ENCODE measurements around the gene DEDD. TPM values are rescaled to one million over a fixed set of nuclear protein-coding genes. Genes with fewer than 3 reads are reported as not detected.

The DEDD gene
- total and polyA plus RNA-seq, 2 donors from 2014 or later, result 23.2 to 37.2 TPM

DNA sequence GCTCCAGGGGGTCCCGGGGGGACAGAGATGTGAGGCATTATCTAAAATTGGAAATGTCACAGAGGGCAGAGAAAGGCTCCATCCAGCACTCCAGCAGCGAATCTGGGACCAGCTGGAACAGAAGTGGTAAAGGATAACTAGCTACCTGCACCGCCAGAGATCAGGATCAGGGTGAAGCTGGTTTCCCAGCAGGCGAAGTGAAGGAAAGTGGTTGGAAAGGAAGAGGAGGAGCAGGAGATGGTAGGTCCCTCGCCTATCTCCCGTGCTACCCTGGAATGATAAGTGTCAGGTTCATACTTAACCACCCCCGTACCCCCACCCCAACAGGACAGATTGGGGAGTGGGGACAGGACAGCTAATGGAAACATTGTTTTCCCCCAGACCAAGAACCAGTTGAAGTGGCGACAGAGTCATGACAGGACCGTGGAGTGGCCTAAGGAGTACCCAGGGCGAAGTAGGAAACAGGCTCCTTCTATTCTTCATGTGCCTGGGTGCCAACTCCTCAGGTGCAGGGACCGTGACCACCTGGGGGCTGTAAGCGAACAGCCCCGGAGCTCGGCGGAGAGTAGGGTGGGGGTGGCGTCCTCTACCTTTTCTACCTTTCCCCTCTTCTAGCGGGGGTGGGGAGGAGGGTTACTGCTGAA, 44.1 kb upstream of the DEDD start:
- FAIRE-seq (no peak), DNase-seq (peak in 1 of 5 donors; percentile 39)
- intact Hi-C loops (cut with DNase I), result no loop called here
- H3K27ac ChIP-seq (ENCODE audit: low read depth in 2 of 2, low read length in 2 of 2), result peak overlapping the region; percentile 95 to 96
- H3K4me1 ChIP-seq (ENCODE audit: control insufficient read depth in 2 of 3, insufficient read depth in 2 of 3, low read depth in 1 of 3, low read length in 3 of 3), result peaks cover 0 to 21% (median 12%) of the 10 kb centered on the region in 3 donors
- TF ChIP-seq, protein P1, sequence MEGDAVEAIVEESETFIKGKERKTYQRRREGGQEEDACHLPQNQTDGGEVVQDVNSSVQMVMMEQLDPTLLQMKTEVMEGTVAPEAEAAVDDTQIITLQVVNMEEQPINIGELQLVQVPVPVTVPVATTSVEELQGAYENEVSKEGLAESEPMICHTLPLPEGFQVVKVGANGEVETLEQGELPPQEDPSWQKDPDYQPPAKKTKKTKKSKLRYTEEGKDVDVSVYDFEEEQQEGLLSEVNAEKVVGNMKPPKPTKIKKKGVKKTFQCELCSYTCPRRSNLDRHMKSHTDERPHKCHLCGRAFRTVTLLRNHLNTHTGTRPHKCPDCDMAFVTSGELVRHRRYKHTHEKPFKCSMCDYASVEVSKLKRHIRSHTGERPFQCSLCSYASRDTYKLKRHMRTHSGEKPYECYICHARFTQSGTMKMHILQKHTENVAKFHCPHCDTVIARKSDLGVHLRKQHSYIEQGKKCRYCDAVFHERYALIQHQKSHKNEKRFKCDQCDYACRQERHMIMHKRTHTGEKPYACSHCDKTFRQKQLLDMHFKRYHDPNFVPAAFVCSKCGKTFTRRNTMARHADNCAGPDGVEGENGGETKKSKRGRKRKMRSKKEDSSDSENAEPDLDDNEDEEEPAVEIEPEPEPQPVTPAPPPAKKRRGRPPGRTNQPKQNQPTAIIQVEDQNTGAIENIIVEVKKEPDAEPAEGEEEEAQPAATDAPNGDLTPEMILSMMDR (IDR thresholded peaks at IDR 0.05; ENCODE audit: borderline replicate concordance, extremely low read depth, insufficient read depth), result no peak
- no peaks in the 10 kb centered on the region for H3K27me3 ChIP-seq (ENCODE audit: control insufficient read depth, insufficient read depth, low read length)
- peak overlapping the region; percentile 97 to 98 (median 98) for H3K4me3 ChIP-seq (ENCODE audit: low read length in 3 of 3)
- peak overlapping the region; percentile 97 to 99 (median 98) for H3K9ac ChIP-seq (ENCODE audit: low read length in 3 of 3)
- H3K9me3 ChIP-seq (ENCODE audit: control insufficient read depth in 2 of 3, insufficient read depth in 1 of 3, low read length in 3 of 3), result no peaks in the 10 kb centered on the region
- peaks cover 9 to 40% (median 15%) of the 10 kb centered on the region in 3 donors for H3K36me3 ChIP-seq (ENCODE audit: control insufficient read depth in 2 of 3, insufficient read depth in 3 of 3, low read length in 3 of 3)

DNA sequence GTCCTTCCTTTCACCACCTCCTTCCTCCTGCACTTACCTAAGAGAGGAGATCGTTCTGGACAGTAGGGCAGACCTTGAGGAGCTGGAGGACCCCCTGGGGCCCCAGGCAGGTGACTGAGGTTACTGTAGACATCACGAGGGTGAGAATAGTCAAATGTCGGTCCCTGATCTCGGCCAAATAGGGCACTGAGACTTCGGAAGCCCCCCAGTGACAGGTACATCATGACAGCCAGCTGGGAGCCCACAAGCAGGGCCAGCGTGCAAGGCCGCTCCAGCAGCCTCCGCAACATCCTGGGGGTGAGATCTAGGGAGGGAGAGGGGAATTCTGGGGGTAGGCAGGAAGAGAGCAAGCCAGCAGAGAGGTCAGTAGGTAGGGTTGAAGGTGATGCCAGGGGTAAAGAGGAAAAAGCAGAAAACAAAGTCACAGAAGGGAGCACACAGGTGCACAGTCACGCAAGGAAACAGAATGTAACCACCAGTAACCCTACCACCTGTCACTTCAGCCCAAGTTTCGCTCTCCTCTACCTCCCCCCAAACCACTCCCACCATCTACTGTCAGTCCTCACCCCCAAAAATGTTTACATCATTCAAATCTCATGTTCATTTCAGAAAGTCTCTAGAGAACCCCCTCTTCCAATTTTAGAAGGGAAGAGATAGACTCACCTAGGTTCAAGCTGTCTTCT, 43.4 kb upstream of the DEDD start:
- no peaks in the 10 kb centered on the region for H3K9me3 ChIP-seq (ENCODE audit: control insufficient read depth in 2 of 3, insufficient read depth in 1 of 3, low read length in 3 of 3)
- H3K27ac ChIP-seq (ENCODE audit: low read depth in 2 of 2, low read length in 2 of 2), result peak overlapping the region in 1 of 2 donors; percentile 40
- H3K9ac ChIP-seq (ENCODE audit: low read length in 3 of 3), result peak overlapping the region in 2 of 3 donors; percentile 97 to 98
- no peaks in the 10 kb centered on the region for H3K27me3 ChIP-seq (ENCODE audit: control insufficient read depth, insufficient read depth, low read length)
- DNase-seq (peak in 1 of 5 donors; percentile 62), FAIRE-seq (no peak)
- intact Hi-C loops (cut with DNase I), result no loop called here
- peak overlapping the region; percentile 1 to 98 (median 97) for H3K4me3 ChIP-seq (ENCODE audit: low read length in 3 of 3)
- H3K36me3 ChIP-seq (ENCODE audit: control insufficient read depth in 2 of 3, insufficient read depth in 3 of 3, low read length in 3 of 3), result peaks cover 9 to 46% (median 15%) of the 10 kb centered on the region in 3 donors
- TF ChIP-seq, protein P1 (IDR thresholded peaks at IDR 0.05; ENCODE audit: borderline replicate concordance, extremely low read depth, insufficient read depth), result no peak
- peaks cover 0 to 21% (median 12%) of the 10 kb centered on the region in 3 donors for H3K4me1 ChIP-seq (ENCODE audit: control insufficient read depth in 2 of 3, insufficient read depth in 2 of 3, low read depth in 1 of 3, low read length in 3 of 3)

DNA sequence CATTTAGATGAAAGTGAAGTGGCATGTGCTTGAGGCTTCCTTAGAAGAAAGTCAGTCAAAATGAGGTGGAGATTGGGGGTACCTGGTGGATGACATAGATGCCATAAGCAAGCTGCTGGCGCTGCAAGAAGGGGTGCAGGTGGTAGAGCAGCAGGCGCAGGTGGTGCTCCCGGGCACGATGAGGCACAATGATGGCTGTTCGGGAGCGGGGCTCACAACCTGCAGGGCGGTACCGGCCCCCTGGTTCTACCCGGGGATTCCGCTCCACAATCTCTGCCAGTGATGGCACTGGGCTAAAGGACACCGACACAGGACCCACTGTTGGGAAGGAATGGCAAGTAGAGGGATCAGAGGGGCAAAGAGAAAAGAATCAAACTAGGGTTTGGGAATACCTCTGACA, 42.4 kb upstream of the DEDD start:
- DNase-seq (peak in 1 of 5 donors; percentile 64), FAIRE-seq (no peak)
- intact Hi-C loops (cut with DNase I), result no loop called here
- no peaks in the 10 kb centered on the region for H3K27me3 ChIP-seq (ENCODE audit: control insufficient read depth, insufficient read depth, low read length)
- H3K9me3 ChIP-seq (ENCODE audit: control insufficient read depth in 2 of 3, insufficient read depth in 1 of 3, low read length in 3 of 3), result no peaks in the 10 kb centered on the region
- no peak overlapping the region for H3K4me3 ChIP-seq (ENCODE audit: low read length in 3 of 3)
- peaks cover 0 to 21% (median 12%) of the 10 kb centered on the region in 3 donors for H3K4me1 ChIP-seq (ENCODE audit: control insufficient read depth in 2 of 3, insufficient read depth in 2 of 3, low read depth in 1 of 3, low read length in 3 of 3)
- H3K9ac ChIP-seq (ENCODE audit: low read length in 3 of 3), result no peak overlapping the region
- H3K36me3 ChIP-seq (ENCODE audit: control insufficient read depth in 2 of 3, insufficient read depth in 3 of 3, low read length in 3 of 3), result peaks cover 11 to 52% (median 20%) of the 10 kb centered on the region in 3 donors
- TF ChIP-seq, protein P1 (IDR thresholded peaks at IDR 0.05; ENCODE audit: borderline replicate concordance, extremely low read depth, insufficient read depth), result no peak
- no peak overlapping the region for H3K27ac ChIP-seq (ENCODE audit: low read depth in 2 of 2, low read length in 2 of 2)
